Measurements from ENCODE around the gene ZSCAN2.
A peak's percentile ranks its signal among the peaks of the same experiment; 100 is the strongest.

Gene ZSCAN2

GRCh38 chr15:84668221-84668982, 67.6 kb downstream of the ZSCAN2 start:
- no peaks in the 10 kb centered on the region for H3K27me3 ChIP-seq (ENCODE audit: insufficient read depth, low read length)
- H3K36me3 ChIP-seq (ENCODE audit: control insufficient read depth in 1 of 2, insufficient read depth in 2 of 2, low read length in 2 of 2), result peaks cover 14 to 27% of the 10 kb centered on the region in 2 experiments
- no peak overlapping the region for H3K4ac ChIP-seq (ENCODE audit: low read depth, low read length)
- no peak overlapping the region for H2BK5ac ChIP-seq (ENCODE audit: low read depth, low read length, poor library complexity)
- no peak overlapping the region for H3K4me2 ChIP-seq (ENCODE audit: low read length)
- H2AFZ ChIP-seq (ENCODE audit: insufficient read depth, low read length, poor library complexity), result no peak overlapping the region
- no peak overlapping the region for H3K14ac ChIP-seq (ENCODE audit: low read length)
- no peak overlapping the region for H3K23ac ChIP-seq (ENCODE audit: low read length)
- no peak overlapping the region for H4K91ac ChIP-seq (ENCODE audit: low read depth, low read length)
- H3K79me2 ChIP-seq (ENCODE audit: control insufficient read depth, insufficient read depth, low read length, poor library complexity), result no peaks in the 10 kb centered on the region
- H3K27ac ChIP-seq (ENCODE audit: low read depth, low read length), result no peak overlapping the region
- H3K9ac ChIP-seq (ENCODE audit: low read length), result no peak overlapping the region
- no peak overlapping the region for H3K4me3 ChIP-seq (ENCODE audit: low read depth, low read length)
- H3K9me3 ChIP-seq (ENCODE audit: insufficient read depth, low read depth, low read length), result no peaks in the 10 kb centered on the region
- DNase-seq, result no peak
- no peak overlapping the region for H2BK120ac ChIP-seq (ENCODE audit: insufficient read depth, low read length, poor library complexity)
- H2BK12ac ChIP-seq (ENCODE audit: low read length), result no peak overlapping the region
- H3K79me1 ChIP-seq (ENCODE audit: low read length), result no peaks in the 10 kb centered on the region
- WGBS (ENCODE audit: extremely low coverage, insufficient coverage, insufficient read length), result no CpG with 5 or more reads among the region's 3 CpGs
- no peak overlapping the region for H2AK5ac ChIP-seq (ENCODE audit: low read length)
- H4K8ac ChIP-seq (ENCODE audit: low read depth, low read length), result no peak overlapping the region
- peaks cover 2 to 3% of the 10 kb centered on the region in 2 experiments for H3K4me1 ChIP-seq (ENCODE audit: control insufficient read depth in 1 of 2, insufficient read depth in 2 of 2, low read length in 2 of 2)
- no peak overlapping the region for H3K18ac ChIP-seq (ENCODE audit: low read length)
- H4K12ac ChIP-seq (ENCODE audit: low read depth, low read length), result no peak overlapping the region

GRCh38 chr15:84669726-84670125, 68.9 kb downstream of the ZSCAN2 start:
- no peak overlapping the region for H2BK12ac ChIP-seq (ENCODE audit: low read length)
- no peak overlapping the region for H3K27ac ChIP-seq (ENCODE audit: low read depth, low read length)
- no peak overlapping the region for H4K8ac ChIP-seq (ENCODE audit: low read depth, low read length)
- H3K27me3 ChIP-seq (ENCODE audit: insufficient read depth, low read length), result no peaks in the 10 kb centered on the region
- H2AK5ac ChIP-seq (ENCODE audit: low read length), result no peak overlapping the region
- DNase-seq, result no peak
- H3K9me3 ChIP-seq (ENCODE audit: insufficient read depth, low read depth, low read length), result no peaks in the 10 kb centered on the region
- H3K14ac ChIP-seq (ENCODE audit: low read length), result no peak overlapping the region
- no peaks in the 10 kb centered on the region for H3K79me1 ChIP-seq (ENCODE audit: low read length)
- no peak overlapping the region for H3K4ac ChIP-seq (ENCODE audit: low read depth, low read length)
- no CpG with 5 or more reads among the region's 8 CpGs for WGBS (ENCODE audit: extremely low coverage, insufficient coverage, insufficient read length)
- H3K9ac ChIP-seq (ENCODE audit: low read length), result no peak overlapping the region
- H3K23ac ChIP-seq (ENCODE audit: low read length), result no peak overlapping the region
- H3K4me1 ChIP-seq (ENCODE audit: control insufficient read depth in 1 of 2, insufficient read depth in 2 of 2, low read length in 2 of 2), result peaks cover 2 to 3% of the 10 kb centered on the region in 2 experiments
- H4K91ac ChIP-seq (ENCODE audit: low read depth, low read length), result no peak overlapping the region
- H2AFZ ChIP-seq (ENCODE audit: insufficient read depth, low read length, poor library complexity), result no peak overlapping the region
- H2BK5ac ChIP-seq (ENCODE audit: low read depth, low read length, poor library complexity), result no peak overlapping the region
- peaks cover 13 to 30% of the 10 kb centered on the region in 2 experiments for H3K36me3 ChIP-seq (ENCODE audit: control insufficient read depth in 1 of 2, insufficient read depth in 2 of 2, low read length in 2 of 2)
- H2BK120ac ChIP-seq (ENCODE audit: insufficient read depth, low read length, poor library complexity), result no peak overlapping the region
- no peak overlapping the region for H3K4me2 ChIP-seq (ENCODE audit: low read length)
- no peak overlapping the region for H3K4me3 ChIP-seq (ENCODE audit: low read depth, low read length)
- H4K12ac ChIP-seq (ENCODE audit: low read depth, low read length), result no peak overlapping the region
- H3K79me2 ChIP-seq (ENCODE audit: control insufficient read depth, insufficient read depth, low read length, poor library complexity), result no peaks in the 10 kb centered on the region
- no peak overlapping the region for H3K18ac ChIP-seq (ENCODE audit: low read length)

- H2BK12ac ChIP-seq (ENCODE audit: low read length), result no peak overlapping the region
- H4K91ac ChIP-seq (ENCODE audit: low read depth, low read length), result no peak overlapping the region
- H2BK5ac ChIP-seq (ENCODE audit: low read depth, low read length, poor library complexity), result no peak overlapping the region
- H3K36me3 ChIP-seq (ENCODE audit: control insufficient read depth in 1 of 2, insufficient read depth in 2 of 2, low read length in 2 of 2), result peaks cover 11 to 22% of the 10 kb centered on the region in 2 experiments
- no peak overlapping the region for H3K27ac ChIP-seq (ENCODE audit: low read depth, low read length)
- no peaks in the 10 kb centered on the region for H3K79me2 ChIP-seq (ENCODE audit: control insufficient read depth, insufficient read depth, low read length, poor library complexity)
- H3K14ac ChIP-seq (ENCODE audit: low read length), result no peak overlapping the region
- H2AK5ac ChIP-seq (ENCODE audit: low read length), result no peak overlapping the region
- no peak overlapping the region for H3K4me2 ChIP-seq (ENCODE audit: low read length)
- H3K4ac ChIP-seq (ENCODE audit: low read depth, low read length), result no peak overlapping the region
- H3K4me3 ChIP-seq (ENCODE audit: low read depth, low read length), result no peak overlapping the region
- no peak overlapping the region for H3K18ac ChIP-seq (ENCODE audit: low read length)
- no peaks in the 10 kb centered on the region for H3K9me3 ChIP-seq (ENCODE audit: insufficient read depth, low read depth, low read length)
- H3K27me3 ChIP-seq (ENCODE audit: insufficient read depth, low read length), result no peaks in the 10 kb centered on the region
- H3K23ac ChIP-seq (ENCODE audit: low read length), result no peak overlapping the region
- H3K79me1 ChIP-seq (ENCODE audit: low read length), result no peaks in the 10 kb centered on the region
- H2BK120ac ChIP-seq (ENCODE audit: insufficient read depth, low read length, poor library complexity), result no peak overlapping the region
- peak in 1 of 2 donors; percentile 25 for DNase-seq
- H4K8ac ChIP-seq (ENCODE audit: low read depth, low read length), result no peak overlapping the region
- no peak overlapping the region for H4K12ac ChIP-seq (ENCODE audit: low read depth, low read length)
- no peak overlapping the region for H2AFZ ChIP-seq (ENCODE audit: insufficient read depth, low read length, poor library complexity)
- H3K9ac ChIP-seq (ENCODE audit: low read length), result no peak overlapping the region
- peaks cover 2 to 3% of the 10 kb centered on the region in 2 experiments for H3K4me1 ChIP-seq (ENCODE audit: control insufficient read depth in 1 of 2, insufficient read depth in 2 of 2, low read length in 2 of 2)
Observed at GRCh38 chr15:84671211-84671610, 70.4 kb downstream of the ZSCAN2 start.

Measured in trophoblast cell (in vitro differentiated cells and primary cell).